ENCODE results near the gene ZNF205. TPM values are rescaled to one million over a fixed set of nuclear protein-coding genes. Genes with fewer than 3 reads are reported as not detected.

ZNF205 gene
- total RNA-seq, 1 experiment from 2014 or later: 12.1 TPM

DNA sequence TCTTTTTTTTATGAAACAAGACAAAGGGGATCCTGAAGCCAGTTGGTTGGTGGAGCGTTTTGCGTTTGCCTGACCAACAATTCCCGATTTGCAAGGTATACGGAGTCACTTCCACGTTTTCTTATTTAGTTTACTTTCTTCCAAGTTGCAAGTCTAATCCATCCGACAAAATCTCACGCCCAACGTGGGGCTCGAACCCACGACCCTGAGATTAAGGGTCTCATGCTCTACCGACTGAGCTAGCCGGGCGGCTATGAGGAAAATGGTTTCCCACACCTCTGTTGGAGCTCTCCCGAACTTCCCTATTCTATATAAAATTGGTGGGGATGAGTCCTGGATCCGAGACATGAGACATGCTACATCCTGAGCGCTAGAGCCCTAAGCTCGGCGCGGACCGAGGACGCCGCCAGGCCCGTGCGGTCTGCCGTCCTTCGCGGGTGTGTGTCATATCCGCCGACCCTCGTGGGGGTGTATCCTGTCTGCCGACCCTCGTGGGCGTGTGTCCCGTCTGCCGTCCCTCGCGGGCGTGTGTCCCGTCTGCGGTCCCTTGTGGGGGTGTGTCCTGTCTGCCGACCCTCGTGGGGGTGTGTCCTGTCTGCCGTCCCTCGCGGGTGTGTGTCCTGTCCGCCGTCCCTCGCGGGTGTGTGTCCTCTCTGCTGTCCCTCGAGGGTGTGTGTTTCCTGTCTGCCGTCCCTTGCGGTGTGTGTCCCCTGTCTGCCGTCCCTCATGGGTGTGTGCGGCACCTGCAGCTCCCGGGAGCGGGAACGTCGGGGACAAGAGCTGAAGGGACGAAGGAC lies 45.0 kb downstream of the ZNF205 start:
- DNase-seq (ENCODE audit: unreplicated experiment): peak; percentile 87
- H3K27me3 Mint-ChIP-seq (ENCODE audit: insufficient read depth, unreplicated experiment): no peaks in the 10 kb centered on the region
- peaks cover 5% of the 10 kb centered on the region for H3K4me1 Mint-ChIP-seq (ENCODE audit: insufficient read depth, unreplicated experiment)
- CTCF ChIA-PET: interaction anchor here (0.7 to 4.0 kb wide), 7 partner anchors 11 to 127 kb away, joined by 3 to 20 read pairs (median 5); partner anchors contain the start of gene ZNF213
- POLR2A ChIA-PET: interaction anchor here (0.6 to 3.6 kb wide), 14 partner anchors 15 to 889 kb away, joined by 3 to 56 read pairs (median 7); partner anchors contain the start of genes ZNF174, ZNF200, ZNF213 and ZNF263
- TF ChIP-seq, protein P1, sequence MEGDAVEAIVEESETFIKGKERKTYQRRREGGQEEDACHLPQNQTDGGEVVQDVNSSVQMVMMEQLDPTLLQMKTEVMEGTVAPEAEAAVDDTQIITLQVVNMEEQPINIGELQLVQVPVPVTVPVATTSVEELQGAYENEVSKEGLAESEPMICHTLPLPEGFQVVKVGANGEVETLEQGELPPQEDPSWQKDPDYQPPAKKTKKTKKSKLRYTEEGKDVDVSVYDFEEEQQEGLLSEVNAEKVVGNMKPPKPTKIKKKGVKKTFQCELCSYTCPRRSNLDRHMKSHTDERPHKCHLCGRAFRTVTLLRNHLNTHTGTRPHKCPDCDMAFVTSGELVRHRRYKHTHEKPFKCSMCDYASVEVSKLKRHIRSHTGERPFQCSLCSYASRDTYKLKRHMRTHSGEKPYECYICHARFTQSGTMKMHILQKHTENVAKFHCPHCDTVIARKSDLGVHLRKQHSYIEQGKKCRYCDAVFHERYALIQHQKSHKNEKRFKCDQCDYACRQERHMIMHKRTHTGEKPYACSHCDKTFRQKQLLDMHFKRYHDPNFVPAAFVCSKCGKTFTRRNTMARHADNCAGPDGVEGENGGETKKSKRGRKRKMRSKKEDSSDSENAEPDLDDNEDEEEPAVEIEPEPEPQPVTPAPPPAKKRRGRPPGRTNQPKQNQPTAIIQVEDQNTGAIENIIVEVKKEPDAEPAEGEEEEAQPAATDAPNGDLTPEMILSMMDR (IDR thresholded peaks at IDR 0.05; ENCODE audit: unreplicated experiment): no peak
- intact Hi-C loops (cut with micrococcal nuclease): loop anchor here (1.0 to 2.0 kb wide), 3 partner anchors 7 to 31 kb away; partner anchors contain the start of gene OR1F1
- H3K27ac Mint-ChIP-seq (ENCODE audit: low read depth, unreplicated experiment): peak overlapping the region; percentile 98
- H3K9me3 Mint-ChIP-seq (ENCODE audit: unreplicated experiment): no peaks in the 10 kb centered on the region
- TSS peak; percentile 94 for BruUV-seq (replicated peaks)
- H3K36me3 Mint-ChIP-seq (ENCODE audit: insufficient read depth, unreplicated experiment): peaks cover 44% of the 10 kb centered on the region
- H3K4me3 Mint-ChIP-seq (ENCODE audit: unreplicated experiment): peak overlapping the region; percentile 83

DNA sequence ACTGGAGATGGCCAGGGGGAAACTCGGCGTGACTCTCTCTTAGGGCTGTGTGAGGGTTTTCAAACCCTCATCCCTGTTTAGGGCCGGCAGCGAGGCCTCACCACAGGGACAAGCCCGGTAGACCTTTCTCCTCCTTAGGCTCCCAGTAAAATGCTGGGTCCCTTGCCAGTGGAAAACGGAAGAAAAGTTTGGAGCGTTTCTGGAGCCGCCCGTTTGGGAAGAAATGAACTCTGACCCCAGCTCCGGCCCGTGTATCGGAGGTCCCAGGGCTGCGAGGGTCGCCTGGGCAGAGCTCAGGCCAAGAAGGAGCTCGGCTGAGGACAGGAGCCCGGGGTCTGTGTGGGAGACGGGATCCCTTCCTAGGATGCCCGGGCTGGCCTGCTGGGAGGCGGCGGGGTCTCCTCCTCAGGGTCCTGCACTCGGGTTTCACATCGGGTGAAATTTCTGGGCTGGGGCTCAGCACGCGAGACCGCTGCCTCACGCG lies 45.7 kb downstream of the ZNF205 start:
- Mint-ChIP-seq H3K27ac (ENCODE audit: low read depth, unreplicated experiment) (peak overlapping the region; percentile 98), H3K4me1 (ENCODE audit: insufficient read depth, unreplicated experiment) (no peaks in the 10 kb centered on the region), H3K9me3 (ENCODE audit: unreplicated experiment) (no peaks in the 10 kb centered on the region), H3K4me3 (ENCODE audit: unreplicated experiment) (peak overlapping the region; percentile 83), H3K27me3 (ENCODE audit: insufficient read depth, unreplicated experiment) (no peaks in the 10 kb centered on the region), H3K36me3 (ENCODE audit: insufficient read depth, unreplicated experiment) (peaks cover 38% of the 10 kb centered on the region)
- TF ChIP-seq, protein P1 (IDR thresholded peaks at IDR 0.05; ENCODE audit: unreplicated experiment): no peak
- DNase-seq (ENCODE audit: unreplicated experiment): peak; percentile 57
- POLR2A ChIA-PET: interaction anchor here (0.6 to 3.6 kb wide), 23 partner anchors 8 to 559 kb away, joined by 3 to 56 read pairs (median 6); partner anchors contain the start of genes SLX4, TRAP1, ZNF174 and ZNF200
- BruUV-seq (replicated peaks): no TSS peak
- CTCF ChIA-PET: interaction anchor here (0.6 to 4.0 kb wide), 7 partner anchors 10 to 948 kb away, joined by 3 to 20 read pairs (median 5); partner anchors contain the start of gene ZNF213
- intact Hi-C loops (cut with micrococcal nuclease): loop anchor here (1.0 to 2.0 kb wide), 2 partner anchors 8 to 31 kb away; partner anchors contain the start of gene OR1F1

DNA sequence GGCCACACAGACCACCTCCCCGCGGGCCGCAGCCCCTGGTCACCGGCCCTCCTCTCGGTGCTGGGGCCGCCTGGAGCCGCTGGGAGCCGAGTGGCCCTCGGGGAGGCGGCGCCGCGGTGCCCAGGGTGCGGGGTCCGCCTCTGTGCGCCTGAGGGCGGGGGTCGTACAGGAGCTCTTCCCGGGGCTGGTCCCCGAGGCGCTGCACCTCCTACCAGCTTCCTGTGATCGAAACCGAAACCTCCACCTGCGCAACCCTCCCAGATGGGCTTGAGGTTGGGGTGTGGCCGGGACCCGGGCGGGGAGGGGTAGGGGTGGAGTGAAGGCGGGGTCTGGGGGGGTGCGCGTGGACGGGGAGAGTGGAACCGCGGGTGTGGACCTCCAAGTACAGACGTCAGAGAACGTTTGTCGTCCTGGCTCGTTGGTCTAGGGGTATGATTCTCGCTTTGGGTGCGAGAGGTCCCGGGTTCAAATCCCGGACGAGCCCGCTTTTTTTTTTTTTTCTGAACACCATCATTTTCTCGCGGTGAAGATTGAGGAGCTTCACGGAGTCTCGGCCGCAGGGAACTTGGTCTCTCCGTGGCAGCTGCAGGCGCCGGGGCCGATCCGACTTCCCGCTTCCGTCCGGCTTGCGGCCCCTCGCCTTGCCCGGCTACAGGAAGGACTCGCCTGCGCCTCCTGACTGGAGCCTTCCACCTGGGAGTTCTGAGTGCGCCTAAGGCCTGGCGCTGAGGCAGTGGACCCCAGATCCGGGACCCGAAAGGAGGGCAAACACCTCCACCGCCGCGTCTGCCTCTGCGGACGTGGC lies 46.3 kb downstream of the ZNF205 start:
- DNase-seq (ENCODE audit: unreplicated experiment): peak; percentile 95
- TF ChIP-seq, protein P1 (IDR thresholded peaks at IDR 0.05; ENCODE audit: unreplicated experiment): no peak
- peak overlapping the region; percentile 98 for H3K27ac Mint-ChIP-seq (ENCODE audit: low read depth, unreplicated experiment)
- POLR2A ChIA-PET: interaction anchor here (0.7 to 3.6 kb wide), 21 partner anchors 9 to 558 kb away, joined by 3 to 56 read pairs (median 6); partner anchors contain the start of genes SLX4, TRAP1, ZNF174 and ZNF200
- CTCF ChIA-PET: interaction anchor here (0.6 to 4.0 kb wide), 5 partner anchors 9 to 949 kb away, joined by 3 to 20 read pairs (median 5); partner anchors contain the start of gene ZNF213
- H3K9me3 Mint-ChIP-seq (ENCODE audit: unreplicated experiment): no peaks in the 10 kb centered on the region
- peak overlapping the region; percentile 83 for H3K4me3 Mint-ChIP-seq (ENCODE audit: unreplicated experiment)
- no peaks in the 10 kb centered on the region for H3K4me1 Mint-ChIP-seq (ENCODE audit: insufficient read depth, unreplicated experiment)
- intact Hi-C loops (cut with micrococcal nuclease): loop anchor here (1.0 to 2.0 kb wide), 2 partner anchors 8 to 30 kb away; partner anchors contain the start of gene OR1F1
- H3K27me3 Mint-ChIP-seq (ENCODE audit: insufficient read depth, unreplicated experiment): no peaks in the 10 kb centered on the region
- peaks cover 37% of the 10 kb centered on the region for H3K36me3 Mint-ChIP-seq (ENCODE audit: insufficient read depth, unreplicated experiment)
- TSS peak; percentile 61 for BruUV-seq (replicated peaks)

Measured in MCF 10A (cell line).